ENCODE measurements around the gene FAM219B.
"Not testable (repeated sequence)": the region's sequence is repeated elsewhere in the genome, so short reads cannot be mapped to it uniquely, and the experiment has no call there.

Gene FAM219B

GRCh38 chr15:74906450-74907162 is at the start of gene FAM219B:
Gene FAM219B (minus strand): TSS chr15:74906851. CDS start chr15:74906800, 51 bp downstream.
- DNase-seq (ENCODE audit: low spot score), result peak; percentile 93

- peak; percentile 84 for DNase-seq (ENCODE audit: low spot score)
Observed at GRCh38 chr15:74955796-74956647, 49.4 kb upstream of the FAM219B start.

- DNase-seq (ENCODE audit: low spot score), result peak; percentile 51
Observed at GRCh38 chr15:74955017-74955416, 48.4 kb upstream of the FAM219B start.

- DNase-seq (ENCODE audit: low spot score), result peak; percentile 54
Observed at GRCh38 chr15:74954515-74954914, 47.9 kb upstream of the FAM219B start.

GRCh38 chr15:74951006-74951405 is 44.4 kb upstream of the FAM219B start:
- no peak for DNase-seq (ENCODE audit: low spot score)

GRCh38 chr15:74950078-74950908 is 43.6 kb upstream of the FAM219B start:
- DNase-seq (ENCODE audit: low spot score), result peak; percentile 82

- peak; percentile 94 for DNase-seq (ENCODE audit: low spot score)
Observed at GRCh38 chr15:74937590-74938371, 31.1 kb upstream of the FAM219B start, which contains the start of gene COX5A. Gene COX5A (minus strand): TSS chr15:74938073. CDS start chr15:74938014, 59 bp downstream.

- DNase-seq (ENCODE audit: low spot score), result no peak
Observed at GRCh38 chr15:74937272-74937589, 30.6 kb upstream of the FAM219B start.

GRCh38 chr15:74935193-74935592 is 28.5 kb upstream of the FAM219B start:
- peak; percentile 46 for DNase-seq (ENCODE audit: low spot score)

GRCh38 chr15:74933573-74933972 is 26.9 kb upstream of the FAM219B start:
- DNase-seq (ENCODE audit: low spot score), result no peak

- DNase-seq (ENCODE audit: low spot score), result no peak
Observed at GRCh38 chr15:74928771-74929198, 22.1 kb upstream of the FAM219B start.

- DNase-seq (ENCODE audit: low spot score), result no peak
Observed at GRCh38 chr15:74924525-74924924, 17.9 kb upstream of the FAM219B start.

- no peak for DNase-seq (ENCODE audit: low spot score)
Observed at GRCh38 chr15:74920456-74920855, 13.8 kb upstream of the FAM219B start.

- DNase-seq (ENCODE audit: low spot score), result no peak
Observed at GRCh38 chr15:74917676-74918075, 11.0 kb upstream of the FAM219B start.

- not testable (repeated sequence) for DNase-seq (ENCODE audit: low spot score)
Observed at GRCh38 chr15:74913799-74914198, 7.1 kb upstream of the FAM219B start.

GRCh38 chr15:74913041-74913440 is 6.4 kb upstream of the FAM219B start:
- no peak for DNase-seq (ENCODE audit: low spot score)

- no peak for DNase-seq (ENCODE audit: low spot score)
Observed at GRCh38 chr15:74908635-74909034, 2.0 kb upstream of the FAM219B start.

GRCh38 chr15:74907163-74907870 is 666 bp upstream of the FAM219B start:
- no peak for DNase-seq (ENCODE audit: low spot score)

- peak; percentile 70 for DNase-seq (ENCODE audit: low spot score)
Observed at GRCh38 chr15:74906067-74906449, 593 bp downstream of the FAM219B start.

GRCh38 chr15:74904190-74904805 is 2.4 kb downstream of the FAM219B start:
- no peak for DNase-seq (ENCODE audit: low spot score)

All from ecto neural progenitor cell (in vitro differentiated cells).